Activated CD4-positive, CD25-positive, alpha-beta regulatory T cell treated with anti-CD3 and anti-CD28 coated beads, Interleukin-2, amount 50 U/mL, for 72 hours (primary cell): ENCODE results near the gene RPL12.
A peak's percentile ranks its signal among the peaks of the same experiment; 100 is the strongest.

Experiments used
- DNase-seq: peaks from one replicate; pipeline ENCODE4 v3.0.0; 2021

The RPL12 gene

GRCh38 chr9:127450830-127451607 lies at the start of gene RPL12, which contains the start of gene LRSAM1:
RPL12 (minus strand) TSS chr9:127451406; CDS start chr9:127451317, 89 bp downstream.
LRSAM1 (plus strand) TSS chr9:127451510; CDS start chr9:127454528, 3,018 bp downstream.
- peak; percentile 99 for DNase-seq

GRCh38 chr9:127500862-127501261 lies 49.7 kb upstream of the RPL12 start:
- no peak for DNase-seq

GRCh38 chr9:127500399-127500798 lies 49.2 kb upstream of the RPL12 start:
- DNase-seq = no peak

- DNase-seq = no peak
Measured at GRCh38 chr9:127498298-127498697, 47.1 kb upstream of the RPL12 start.

- no peak for DNase-seq
Measured at GRCh38 chr9:127497656-127498290, 46.6 kb upstream of the RPL12 start.

- no peak for DNase-seq
Measured at GRCh38 chr9:127496974-127497373, 45.8 kb upstream of the RPL12 start.

GRCh38 chr9:127495884-127496555 lies 44.8 kb upstream of the RPL12 start:
- no peak for DNase-seq

- no peak for DNase-seq
Measured at GRCh38 chr9:127494304-127494702, 43.1 kb upstream of the RPL12 start.

GRCh38 chr9:127493592-127494303 lies 42.5 kb upstream of the RPL12 start:
- DNase-seq = no peak

- DNase-seq = no peak
Measured at GRCh38 chr9:127492616-127493015, 41.4 kb upstream of the RPL12 start.

GRCh38 chr9:127491516-127491915 lies 40.3 kb upstream of the RPL12 start:
- DNase-seq = no peak

- no peak for DNase-seq
Measured at GRCh38 chr9:127490535-127491230, 39.5 kb upstream of the RPL12 start.

- DNase-seq = no peak
Measured at GRCh38 chr9:127489471-127490115, 38.4 kb upstream of the RPL12 start.

- DNase-seq = no peak
Measured at GRCh38 chr9:127488946-127489345, 37.7 kb upstream of the RPL12 start.

GRCh38 chr9:127485995-127486394 lies 34.8 kb upstream of the RPL12 start:
- DNase-seq = no peak

- no peak for DNase-seq
Measured at GRCh38 chr9:127482662-127483061, 31.5 kb upstream of the RPL12 start.

- no peak for DNase-seq
Measured at GRCh38 chr9:127479507-127480081, 28.4 kb upstream of the RPL12 start.

GRCh38 chr9:127474592-127474991 lies 23.4 kb upstream of the RPL12 start:
- no peak for DNase-seq

- DNase-seq = no peak
Measured at GRCh38 chr9:127473932-127474331, 22.7 kb upstream of the RPL12 start.

- no peak for DNase-seq
Measured at GRCh38 chr9:127473501-127473900, 22.3 kb upstream of the RPL12 start.

GRCh38 chr9:127470662-127471061 lies 19.5 kb upstream of the RPL12 start:
- DNase-seq = no peak

- DNase-seq = no peak
Measured at GRCh38 chr9:127467621-127468020, 16.4 kb upstream of the RPL12 start.
